GM21390 (cell line): ENCODE data around the gene PDLIM5.
"Not testable (repeated sequence)": the region's sequence is repeated elsewhere in the genome, so short reads cannot be mapped to it uniquely, and the experiment has no call there.

ENCODE experiments used
- ATAC-seq: cut with Tn5 transposase; IDR thresholded peaks from one replicate; pipeline ENCODE4 v1.9.1; 2021; ENCODE audit not compliant: unreplicated experiment

Gene PDLIM5

DNA sequence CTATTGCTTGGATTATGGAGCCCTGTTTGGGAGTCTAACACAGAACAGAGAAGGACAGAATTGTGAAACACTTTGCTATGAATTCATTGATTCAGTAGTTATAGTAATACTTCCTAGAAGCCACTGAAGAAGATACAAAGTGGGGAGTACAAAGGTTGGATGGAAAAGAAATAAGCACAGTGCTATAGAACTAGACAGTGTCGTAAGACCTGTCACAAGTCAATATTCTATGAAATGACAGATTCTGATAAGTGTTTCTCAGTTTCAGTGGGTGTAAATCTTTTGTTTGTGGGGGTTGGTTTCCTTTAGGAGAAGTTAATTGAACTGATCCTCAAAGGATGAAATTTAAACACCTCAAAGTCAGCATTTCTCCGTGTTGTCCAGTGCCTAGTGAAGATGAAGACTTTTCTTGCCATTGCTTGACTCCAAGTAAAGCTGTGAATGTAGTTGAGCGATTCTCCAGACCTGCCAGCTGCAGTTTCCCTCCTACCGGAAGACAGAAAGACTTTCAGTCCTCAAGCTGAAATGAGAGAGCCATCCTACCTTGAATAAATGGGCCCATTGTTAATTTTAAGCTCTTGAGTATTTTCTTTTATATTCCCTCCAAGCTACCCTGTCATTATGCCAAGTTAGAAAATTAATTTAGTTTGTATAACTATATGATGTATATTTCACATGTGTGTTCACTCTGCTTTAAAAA, 7.9 kb downstream of the PDLIM5 start:
- no peak for ATAC-seq

- ATAC-seq, result no peak
These were observed 9.8 kb downstream of the PDLIM5 start for GRCh38 chr4:94461506-94461905.

- ATAC-seq, result no peak
These were observed 10.8 kb downstream of the PDLIM5 start for GRCh38 chr4:94462572-94462971.

DNA sequence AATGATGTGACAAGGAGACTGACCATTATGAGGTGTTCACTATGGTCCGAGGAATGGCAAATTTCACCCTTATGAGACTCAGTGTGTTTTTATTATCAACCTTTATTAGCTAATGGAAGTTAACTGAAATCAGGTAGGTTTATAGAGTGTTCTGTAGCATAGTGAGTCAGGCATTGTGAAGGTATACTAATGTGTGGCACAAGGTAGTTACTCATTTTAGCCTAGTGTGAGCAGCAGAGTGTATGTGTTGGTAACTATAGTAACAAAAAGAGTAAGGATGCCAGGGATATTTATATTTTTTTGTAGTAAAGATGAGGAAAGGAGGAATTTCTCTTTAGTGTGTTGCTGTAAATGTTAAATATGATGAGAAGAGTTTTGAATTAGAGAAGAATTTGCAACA, 12.0 kb downstream of the PDLIM5 start:
- no peak for ATAC-seq

DNA sequence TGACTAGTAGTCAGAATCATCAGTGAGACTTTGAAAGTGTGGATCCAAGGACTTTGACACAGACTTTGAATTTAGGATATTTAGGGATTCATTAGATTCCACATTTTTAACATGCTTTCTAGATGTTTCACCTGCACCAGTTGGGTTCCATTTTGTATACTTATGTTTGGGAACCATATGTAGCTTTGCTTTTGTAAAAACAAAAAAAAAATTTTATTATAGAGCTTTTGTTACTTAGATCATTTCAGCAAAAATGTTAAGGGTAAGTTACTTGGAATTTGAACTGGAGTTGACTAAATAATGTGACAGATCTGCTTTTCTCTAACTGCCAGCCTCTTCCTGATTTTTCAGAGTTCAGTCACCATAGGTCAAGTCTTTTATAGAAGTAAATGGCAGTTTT, 14.6 kb downstream of the PDLIM5 start:
- ATAC-seq, result no peak

- ATAC-seq, result no peak
These were observed 15.2 kb downstream of the PDLIM5 start for GRCh38 chr4:94466923-94467322.

GRCh38 chr4:94468093-94468769, 16.5 kb downstream of the PDLIM5 start:
- no peak for ATAC-seq

DNA sequence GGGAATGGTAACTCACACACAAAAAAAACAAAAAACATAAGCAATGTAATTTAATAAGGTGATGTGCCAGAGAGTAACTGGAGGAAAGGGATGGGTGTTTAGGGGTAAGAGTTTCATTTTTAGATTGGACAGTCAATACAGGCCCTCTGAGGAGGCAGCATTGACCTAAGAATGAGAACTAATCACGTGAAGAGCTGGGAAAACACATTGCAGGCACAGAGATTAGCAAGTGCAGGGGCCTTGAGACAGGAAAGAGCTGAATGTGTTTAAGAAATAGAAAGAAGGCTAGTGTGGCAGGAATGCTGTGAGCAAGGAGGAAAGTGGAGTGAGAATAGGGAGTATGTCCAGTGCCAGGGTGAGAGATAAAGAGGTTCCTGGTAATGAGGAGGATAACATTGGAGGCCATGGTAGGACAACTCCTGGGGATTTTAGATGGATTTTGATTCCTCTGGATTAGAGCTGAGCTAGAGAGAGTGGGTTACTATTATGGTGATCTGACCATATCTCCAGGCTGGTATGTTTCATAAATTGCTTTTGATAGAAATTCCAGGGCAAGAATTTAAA, 17.6 kb downstream of the PDLIM5 start:
- ATAC-seq, result no peak

GRCh38 chr4:94470132-94470531, 18.4 kb downstream of the PDLIM5 start:
- ATAC-seq, result no peak

- not testable (repeated sequence) for ATAC-seq
These were observed 19.0 kb downstream of the PDLIM5 start for GRCh38 chr4:94470782-94471181.

DNA sequence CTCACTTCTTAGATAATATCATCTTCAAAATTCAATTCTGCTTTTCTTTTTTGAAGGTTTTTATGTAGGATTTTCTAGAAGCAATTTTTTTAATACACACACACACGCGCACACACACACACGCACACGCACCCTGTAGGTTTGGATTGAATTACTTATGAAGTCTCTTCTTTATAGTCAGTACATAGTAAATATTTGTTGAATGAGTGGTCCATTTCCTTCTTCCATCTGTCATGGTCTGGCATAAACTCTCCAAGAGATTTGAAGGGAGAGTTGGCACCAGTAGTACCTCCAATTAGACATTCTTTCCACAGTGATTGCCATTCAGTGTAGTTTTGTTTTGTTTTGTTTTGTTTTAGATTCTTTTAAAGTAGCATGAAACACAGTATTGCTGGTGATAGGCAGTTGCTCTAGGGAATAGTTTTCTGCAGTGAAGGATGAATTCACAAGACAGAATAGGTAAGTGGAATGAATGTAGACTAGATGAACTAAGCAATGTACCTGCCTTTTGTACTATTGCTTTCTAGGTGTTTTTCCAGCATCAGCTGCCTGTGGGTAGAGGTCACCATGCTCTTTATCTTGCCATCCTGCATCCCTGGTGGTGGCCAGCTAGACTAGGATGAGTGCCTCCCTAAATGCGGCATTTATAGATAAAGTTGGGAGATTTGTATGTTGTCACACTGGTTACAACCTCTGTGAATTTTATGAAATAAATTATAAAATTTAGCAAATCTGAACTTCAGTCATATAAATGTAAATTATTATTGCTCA, 20.5 kb downstream of the PDLIM5 start:
- no peak for ATAC-seq

- no peak for ATAC-seq
These were observed 23.3 kb downstream of the PDLIM5 start for GRCh38 chr4:94475050-94475449.

DNA sequence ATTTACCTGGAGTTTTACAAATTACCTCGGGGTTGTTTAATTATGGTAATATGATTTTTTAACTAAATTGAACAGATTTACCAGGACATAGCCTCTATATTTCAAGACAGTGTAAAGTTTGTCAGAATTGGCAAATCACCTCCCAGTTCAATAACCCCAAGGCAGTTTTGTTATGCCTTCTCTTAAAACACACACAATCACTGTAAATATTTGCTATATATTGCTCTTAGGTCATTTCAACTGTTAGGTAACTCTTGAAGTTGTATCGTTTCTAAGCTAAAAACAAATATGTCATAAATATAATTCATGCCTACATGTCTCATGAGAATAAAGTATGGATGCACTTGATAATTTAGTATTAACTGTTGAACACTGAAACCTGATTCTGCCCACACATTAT, 24.1 kb downstream of the PDLIM5 start:
- ATAC-seq, result no peak

DNA sequence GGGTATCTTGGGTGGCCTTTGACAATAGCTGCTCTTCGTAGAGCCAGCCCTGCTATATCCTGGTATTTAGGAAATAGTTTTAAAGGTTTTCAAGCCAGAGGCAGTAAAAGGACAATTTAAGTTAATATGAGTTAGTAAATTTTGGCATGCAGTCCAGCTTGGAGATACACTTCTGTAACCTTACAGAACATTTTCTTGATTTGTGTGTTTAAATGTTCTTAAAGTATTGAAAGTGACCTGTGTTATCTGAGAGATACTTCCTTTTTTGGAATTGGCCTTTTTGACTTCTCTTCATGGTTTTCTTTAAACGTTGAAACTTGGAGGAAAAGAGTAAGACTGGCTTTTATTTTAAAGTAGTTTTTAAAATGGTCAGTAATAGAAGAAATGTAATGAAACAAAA, 25.5 kb downstream of the PDLIM5 start:
- ATAC-seq, result no peak

GRCh38 chr4:94478805-94479204, 27.1 kb downstream of the PDLIM5 start:
- not testable (repeated sequence) for ATAC-seq

- no peak for ATAC-seq
These were observed 27.8 kb downstream of the PDLIM5 start for GRCh38 chr4:94479358-94480141.

DNA sequence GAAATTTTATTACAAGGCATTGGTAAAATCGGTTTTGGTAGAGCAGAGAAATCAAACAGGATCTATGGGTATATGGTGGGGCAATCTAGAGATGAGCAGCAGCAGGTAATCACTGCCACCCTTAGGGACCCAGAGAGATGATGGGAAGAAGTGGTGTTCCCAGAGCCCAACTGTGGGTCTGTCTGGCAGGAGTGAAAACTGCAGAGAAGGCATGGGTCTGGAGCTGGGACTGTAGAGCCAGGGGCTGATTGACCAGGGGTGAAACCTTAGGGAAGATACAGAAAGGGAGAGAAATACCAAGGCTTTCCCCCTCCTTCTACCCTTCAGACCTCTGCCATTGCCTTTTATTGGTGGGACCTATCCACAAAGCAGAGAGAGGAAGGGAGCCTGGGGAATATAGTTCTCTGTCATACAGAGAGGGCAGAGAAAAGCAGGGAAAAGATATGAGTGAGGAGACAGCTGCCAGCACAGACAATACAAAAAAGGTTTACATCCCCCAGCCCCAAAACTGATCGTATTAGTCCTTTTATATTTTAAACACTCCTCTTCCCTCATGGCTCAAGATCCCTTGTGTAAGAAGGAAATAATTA, 28.7 kb downstream of the PDLIM5 start:
- no peak for ATAC-seq

DNA sequence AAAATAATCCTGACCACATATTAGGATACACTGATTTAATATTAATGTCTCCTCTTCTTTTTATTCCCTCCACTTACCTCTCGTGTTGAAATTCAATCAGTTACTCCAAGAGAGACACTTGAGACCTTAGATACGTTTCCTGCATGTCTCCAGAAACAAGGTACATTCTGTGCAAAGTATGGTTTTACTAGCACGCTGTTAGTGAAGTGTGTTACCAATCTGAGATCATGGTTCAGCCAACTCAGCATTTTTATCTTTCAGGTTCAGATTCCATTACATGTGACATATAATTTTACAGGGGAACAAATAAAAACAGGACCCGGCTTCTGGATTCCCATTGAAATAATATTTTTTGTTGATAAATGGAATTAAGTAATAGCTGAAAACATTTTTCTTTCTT, 32.2 kb downstream of the PDLIM5 start:
- ATAC-seq, result no peak

DNA sequence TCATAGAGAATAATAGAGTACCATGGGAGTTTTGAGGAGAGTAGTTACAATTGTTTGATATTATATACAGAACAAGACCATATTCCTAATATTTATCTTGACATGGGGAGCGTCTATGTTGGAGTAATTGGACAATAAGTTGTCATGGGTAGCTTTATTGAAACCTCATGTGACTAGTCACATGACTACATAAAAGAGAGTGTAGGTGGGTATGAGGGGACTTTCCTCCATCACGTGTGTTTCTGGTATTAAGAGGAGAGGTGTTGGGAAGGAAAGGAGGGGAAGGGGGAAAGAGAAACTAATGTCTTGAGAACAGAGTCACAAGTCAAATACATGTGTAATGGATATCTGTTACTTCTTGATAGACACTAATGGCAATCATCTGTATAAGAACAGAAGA, 33.1 kb downstream of the PDLIM5 start:
- ATAC-seq, result no peak

DNA sequence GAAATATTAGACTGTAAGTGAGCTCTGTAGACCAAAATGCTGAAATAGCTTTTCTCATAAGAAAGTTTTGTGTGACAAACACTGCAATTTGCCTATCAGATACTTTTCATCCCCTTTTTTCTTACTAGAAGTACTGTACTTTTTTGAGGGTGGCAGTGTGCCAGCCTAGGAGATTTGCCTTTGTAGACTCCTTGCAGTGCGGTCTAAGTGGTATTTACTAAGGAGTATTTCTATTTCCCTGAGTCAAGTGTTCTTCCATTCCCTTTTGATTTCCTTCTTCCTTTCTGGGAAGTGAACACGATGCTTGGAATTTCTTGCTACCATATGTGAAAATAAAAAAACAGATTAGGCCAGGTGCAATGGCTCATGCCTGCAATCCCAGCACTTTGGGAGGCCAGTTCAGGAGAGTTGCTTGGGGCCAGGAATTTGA, 34.6 kb downstream of the PDLIM5 start:
- ATAC-seq, result no peak

GRCh38 chr4:94488670-94489069, 36.9 kb downstream of the PDLIM5 start:
- no peak for ATAC-seq
